PC-9 (cell line): ENCODE results near the gene CNBD2. TPM values are rescaled to one million over a fixed set of nuclear protein-coding genes. Genes with fewer than 3 reads are reported as not detected.

ENCODE experiments used
- BruUV-seq: library from RNA; stranded (reverse); fragments of 400-500 nt; replicated peaks from 2 replicates; lab custom pipeline; 2021; lab: Mats Ljungman, UMichigan
- CTCF ChIA-PET: fragments of 300-600 bp; sonication (Branson Sonifier 250); formaldehyde crosslinking; loops from one replicate; lab custom pipeline; 2022; ENCODE audit warnings: antibody characterized with exemption; lab: Charles Lee
- POLR2A ChIA-PET: fragments of 300-600 bp; sonication (Branson Sonifier 250); formaldehyde crosslinking; loops from one replicate; lab custom pipeline; 2022; ENCODE audit warnings: antibody characterized with exemption; ENCODE audit not compliant: unreplicated experiment; lab: Charles Lee
- DNase-seq, 2 experiments: peaks; one replicate each; pipeline versions ENCODE4 v3.0.0 to v3.0.0-alpha.2; 2015 to 2022; ENCODE audit warnings: mixed read lengths in 1 of 2
- H2AFZ ChIP-seq: fragments of 200-600 bp; sonication (generic); 2 replicates; pipeline ENCODE4 v1.8.1; 2017; ENCODE audit warnings: antibody characterized with exemption
- H3F3A ChIP-seq: fragments of 200-600 bp; sonication (generic); 2 replicates; pipeline ENCODE4 v1.8.1; 2017; ENCODE audit warnings: antibody characterized with exemption, mild to moderate bottlenecking, low read depth; ENCODE audit not compliant: insufficient read depth
- H3K27ac ChIP-seq: fragments of 200-600 bp; sonication (generic); 2 replicates; pipeline ENCODE4 v1.6.1; 2016; ENCODE audit warnings: mixed run types
- H3K27me3 ChIP-seq: fragments of 200-600 bp; sonication (generic); 2 replicates; pipeline ENCODE4 v1.6.1; 2016; ENCODE audit warnings: low read depth, mixed run types; ENCODE audit not compliant: insufficient read depth
- H3K36me3 ChIP-seq: fragments of 200-600 bp; sonication (generic); 2 replicates; pipeline ENCODE4 v1.6.1; 2016; ENCODE audit warnings: low read depth, mixed run types
- H3K4me1 ChIP-seq: fragments of 200-600 bp; sonication (generic); replicated peaks from 2 replicates; pipeline ENCODE4 v1.6.1; 2016; ENCODE audit warnings: mixed run types; ENCODE audit not compliant: insufficient read depth
- H3K4me2 ChIP-seq: fragments of 200-600 bp; sonication (generic); 2 replicates; pipeline ENCODE4 v1.6.1; 2017; ENCODE audit warnings: mixed run types
- H3K4me3 ChIP-seq: fragments of 200-600 bp; sonication (generic); 2 replicates; pipeline ENCODE4 v1.6.1; 2016; ENCODE audit warnings: mixed run types
- H3K79me2 ChIP-seq: fragments of 200-600 bp; sonication (generic); 2 replicates; pipeline ENCODE4 v1.6.1; 2017; ENCODE audit warnings: low read depth, mixed run types
- H3K9me2 ChIP-seq: fragments of 200-600 bp; sonication (generic); 2 replicates; pipeline ENCODE4 v1.8.1; 2017; ENCODE audit warnings: mild to moderate bottlenecking; ENCODE audit not compliant: insufficient read depth
- H3K9me3 ChIP-seq: fragments of 200-600 bp; sonication (generic); 2 replicates; pipeline ENCODE4 v1.8.1; 2016; ENCODE audit warnings: low read depth; ENCODE audit not compliant: insufficient read depth
- H4K20me1 ChIP-seq: fragments of 200-600 bp; sonication (generic); 2 replicates; pipeline ENCODE4 v1.8.1; 2017; ENCODE audit not compliant: insufficient read depth
- CTCF ChIP-seq: fragments of 200-600 bp; sonication (generic); conservative IDR thresholded peaks from 2 replicates; pipeline ENCODE4 v1.6.1; 2017; ENCODE audit warnings: mixed run types, antibody characterized with exemption, mild to moderate bottlenecking, moderate library complexity
- EZH2 ChIP-seq: fragments of 200-600 bp; sonication (generic); IDR thresholded peaks from 2 replicates; pipeline ENCODE4 v1.8.0; 2017; ENCODE audit warnings: antibody characterized with exemption, low read depth
- intact Hi-C: fragments of 100-400 bp; cut with micrococcal nuclease; formaldehyde crosslinking; loops from one replicate; pipeline ENCODE4 v1.10.0; 2022; ENCODE audit not compliant: unreplicated experiment
- total RNA-seq: library from RNA; stranded (reverse); gene quantifications from 2 replicates; pipeline ENCODE4 v1.2.3, GENCODE V29; 2021

The CNBD2 gene
- total RNA-seq, 1 experiment from 2014 or later, result 7.3 TPM

GRCh38 chr20:36063916-36064657 is 95.7 kb downstream of the CNBD2 start:
- H3K27ac ChIP-seq, result no peak overlapping the region
- intact Hi-C loops, result no loop called here
- BruUV-seq, result TSS peak; percentile 74

DNA sequence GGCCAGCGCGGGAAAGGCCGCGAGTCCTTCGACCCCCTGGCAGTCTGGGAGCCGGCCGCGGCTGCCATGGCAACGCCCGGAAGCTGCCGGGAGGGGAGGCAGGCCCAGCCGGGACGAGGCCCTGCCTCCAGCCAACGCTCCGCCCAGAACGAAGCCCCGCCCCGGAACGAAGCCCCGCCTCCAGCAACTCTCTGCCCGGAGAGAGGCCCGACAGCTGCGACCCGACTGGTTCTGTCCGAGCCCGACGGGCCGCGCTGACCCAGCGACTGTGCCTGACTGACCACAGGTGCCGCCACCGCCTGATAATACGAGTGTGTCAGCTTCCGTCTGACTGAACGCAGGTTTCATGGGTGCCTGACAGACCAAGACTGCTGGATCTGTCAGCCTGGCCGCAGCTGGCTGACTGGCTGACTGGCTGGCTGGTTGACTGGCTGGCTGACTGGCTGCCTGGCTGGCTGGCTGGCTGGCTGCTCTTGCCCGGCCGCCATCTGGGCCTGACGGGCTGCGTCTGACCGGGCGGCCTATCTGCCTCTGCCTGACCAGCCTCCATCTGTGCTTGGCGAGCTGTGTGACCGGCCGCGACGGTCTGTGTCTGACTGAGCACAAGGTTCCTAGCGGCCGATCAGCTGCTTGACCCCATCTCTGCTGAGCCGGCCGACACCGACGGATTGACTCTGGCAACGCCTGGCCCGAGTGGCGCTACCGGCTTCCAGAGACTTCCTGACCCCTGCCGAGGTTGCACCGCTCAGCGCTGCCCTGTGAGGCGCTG is 96.5 kb downstream of the CNBD2 start:
- intact Hi-C loops, result no loop called here

More at GRCh38 chr20:36063916-36064657, 95.7 kb downstream of the CNBD2 start:
- DNase-seq, result no peak
- Histone ChIP-seq H3K79me2 (no peaks in the 10 kb centered on the region), H3F3A (peaks cover 11% of the 10 kb centered on the region; the same call in 1 of the 2 replicates), H4K20me1 (no peaks in the 10 kb centered on the region), H2AFZ (peak overlapping the region; percentile 92), H3K9me3 (no peaks in the 10 kb centered on the region), H3K27me3 (no peaks in the 10 kb centered on the region), H3K36me3 (no peaks in the 10 kb centered on the region), H3K9me2 (no peaks in the 10 kb centered on the region), H3K4me2 (peak overlapping the region; percentile 89), H3K4me1 (peaks cover 20% of the 10 kb centered on the region), H3K4me3 (peak overlapping the region; percentile 68)
- CTCF ChIA-PET, result interaction anchor here (1.0 to 1.5 kb wide), 4 partner anchors 12 to 76 kb away, joined by 4 to 8 read pairs (median 7); no protein-coding TSS in a partner anchor
- POLR2A ChIA-PET, result no interaction called here
- TF ChIP-seq CTCF, result no peak
- TF ChIP-seq EZH2, result no peak

More for the DNA sequence above, 96.5 kb downstream of the CNBD2 start:
- Histone ChIP-seq H3K36me3 (no peaks in the 10 kb centered on the region), H3K4me1 (peaks cover 20% of the 10 kb centered on the region), H3K79me2 (no peaks in the 10 kb centered on the region), H3F3A (peaks cover 11% of the 10 kb centered on the region; the same call in 1 of the 2 replicates), H4K20me1 (no peaks in the 10 kb centered on the region), H3K27me3 (no peaks in the 10 kb centered on the region), H3K27ac (no peak overlapping the region), H3K9me2 (no peaks in the 10 kb centered on the region), H3K4me3 (peak overlapping the region; percentile 68), H3K9me3 (no peaks in the 10 kb centered on the region), H2AFZ (peak overlapping the region; percentile 92), H3K4me2 (peak overlapping the region; percentile 89)
- DNase-seq, result peak; percentile 74 to 99
- TSS peak; percentile 58 for BruUV-seq
- ChIA-PET CTCF (interaction anchor here (1.0 to 1.5 kb wide), 3 partner anchors 11 to 75 kb away, joined by 4 to 8 read pairs (median 6); no protein-coding TSS in a partner anchor), POLR2A (no interaction called here)
- no peak for TF ChIP-seq EZH2
- TF ChIP-seq CTCF, result no peak
